A549 (cell line): Measurements from ENCODE around the gene HTT-AS.

Experiments
- ATOH8 ChIP-seq: fragments of 250-450 bp; sonication (Bioruptor Pico); IDR thresholded peaks from 2 replicates; pipeline ENCODE4 v1.5.0; 2020; ENCODE audit warnings: low read depth, mild to moderate bottlenecking, moderate library complexity
- POLR2A ChIP-seq: IDR thresholded peaks from 2 replicates; pipeline ENCODE4 v1.6.1; 2012; ENCODE audit warnings: mild to moderate bottlenecking, low read length
- RCOR1 ChIP-seq: fragments of 150-350 bp; IDR thresholded peaks from 2 replicates; pipeline ENCODE4 v1.6.1; 2014; ENCODE audit warnings: antibody characterized with exemption, low read length, low read depth
- TF ChIP-seq, protein P1 (sequence below): fragments of 150-350 bp; IDR thresholded peaks from 2 replicates; pipeline ENCODE4 v1.6.1; 2014; ENCODE audit warnings: low read depth, mild to moderate bottlenecking, low read length
- TF ChIP-seq, protein P2 (sequence below): IDR thresholded peaks from 2 replicates; pipeline ENCODE4 v1.6.1; 2012

DNA sequence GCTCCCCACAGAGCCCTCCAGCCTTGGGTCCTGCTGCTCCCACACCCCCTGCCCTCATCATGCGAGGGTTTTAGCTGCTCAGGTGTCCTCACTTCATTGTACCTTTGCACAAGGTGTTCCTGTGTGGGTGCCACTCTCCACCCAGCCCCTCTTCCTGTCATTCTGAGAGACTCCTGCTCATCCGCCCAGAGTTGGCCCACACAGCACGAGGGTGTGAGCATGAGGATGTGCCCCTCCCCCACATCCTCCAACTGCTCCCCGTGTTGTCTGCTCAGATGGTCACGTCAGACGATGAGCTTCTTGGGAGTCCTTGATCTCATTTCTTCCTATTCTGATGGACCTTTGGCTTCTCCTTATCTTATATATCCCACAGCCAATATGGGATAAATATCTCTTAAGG is 53.2 kb downstream of the HTT-AS start:
- TF ChIP-seq ATOH8 (CRISPR knock-in tag): no peak
- TF ChIP-seq RCOR1: no peak
- no peak for TF ChIP-seq POLR2A
- TF ChIP-seq, protein P1, sequence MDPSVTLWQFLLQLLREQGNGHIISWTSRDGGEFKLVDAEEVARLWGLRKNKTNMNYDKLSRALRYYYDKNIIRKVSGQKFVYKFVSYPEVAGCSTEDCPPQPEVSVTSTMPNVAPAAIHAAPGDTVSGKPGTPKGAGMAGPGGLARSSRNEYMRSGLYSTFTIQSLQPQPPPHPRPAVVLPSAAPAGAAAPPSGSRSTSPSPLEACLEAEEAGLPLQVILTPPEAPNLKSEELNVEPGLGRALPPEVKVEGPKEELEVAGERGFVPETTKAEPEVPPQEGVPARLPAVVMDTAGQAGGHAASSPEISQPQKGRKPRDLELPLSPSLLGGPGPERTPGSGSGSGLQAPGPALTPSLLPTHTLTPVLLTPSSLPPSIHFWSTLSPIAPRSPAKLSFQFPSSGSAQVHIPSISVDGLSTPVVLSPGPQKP: no peak
- TF ChIP-seq, protein P2, sequence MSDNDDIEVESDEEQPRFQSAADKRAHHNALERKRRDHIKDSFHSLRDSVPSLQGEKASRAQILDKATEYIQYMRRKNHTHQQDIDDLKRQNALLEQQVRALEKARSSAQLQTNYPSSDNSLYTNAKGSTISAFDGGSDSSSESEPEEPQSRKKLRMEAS: no peak
